IPS-NIHi11 (cell line): Measurements from ENCODE around the gene OPCML.
A peak's percentile ranks its signal among the peaks of the same experiment; 100 is the strongest.

Experiments used
- DNase-seq: peaks from one replicate; pipeline ENCODE4 v3.0.0; 2012; ENCODE audit warnings: mixed read lengths, low spot score

Gene OPCML

DNA sequence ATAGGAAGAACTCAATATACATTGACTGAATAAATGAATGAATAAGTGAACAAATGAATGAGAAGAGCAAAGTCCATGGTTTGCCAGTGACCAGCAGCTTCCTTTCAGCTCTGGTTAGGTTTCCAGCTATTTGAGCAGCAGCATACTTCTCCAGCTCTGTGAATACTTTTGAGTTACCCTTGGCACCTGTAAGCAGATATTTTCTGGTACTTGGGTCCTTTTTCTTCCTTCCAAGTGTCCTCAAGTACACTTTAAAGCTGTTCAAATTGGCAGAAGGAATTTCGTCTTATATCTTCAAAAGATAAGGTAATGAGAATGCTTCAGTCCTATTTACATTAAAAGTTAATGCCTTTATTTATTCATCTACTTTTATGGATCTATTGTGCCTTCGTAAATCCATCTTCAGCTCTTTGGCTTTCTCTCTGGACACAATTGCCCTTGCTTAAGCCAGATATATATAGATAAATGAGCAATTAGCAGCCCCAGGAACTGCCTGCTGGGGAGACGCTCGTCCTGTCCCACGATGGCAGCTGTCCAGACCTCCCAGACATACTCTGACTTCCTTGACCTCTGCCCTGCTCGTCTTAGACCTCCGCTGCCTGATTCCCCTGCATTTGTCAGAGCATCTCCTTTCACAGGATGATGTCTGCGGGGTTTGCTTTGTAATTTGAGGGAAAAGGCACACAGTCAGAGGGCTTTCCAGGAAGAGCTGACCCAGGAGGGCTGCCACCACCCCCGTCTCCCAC is 926.3 kb downstream of the OPCML start:
- no peak for DNase-seq

DNA sequence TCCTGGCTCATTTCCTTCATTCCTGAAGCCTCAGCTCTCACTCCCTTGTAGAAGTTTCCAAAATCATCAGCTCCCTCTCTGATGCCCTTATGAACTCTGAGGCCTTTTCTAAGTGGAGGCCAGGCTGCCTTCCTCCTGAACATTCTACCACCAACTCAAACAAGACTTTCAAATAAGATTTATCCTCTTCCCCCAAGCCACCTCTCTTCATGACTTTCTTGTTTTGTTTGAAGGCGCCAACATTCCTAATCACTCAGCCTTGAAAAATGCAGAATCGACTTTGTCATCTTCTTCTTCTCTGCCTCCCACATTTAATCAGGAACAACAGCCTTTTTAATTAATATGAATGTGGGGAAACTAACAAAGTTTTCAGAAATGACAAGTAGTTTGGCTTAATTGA is 927.9 kb downstream of the OPCML start:
- no peak for DNase-seq

DNA sequence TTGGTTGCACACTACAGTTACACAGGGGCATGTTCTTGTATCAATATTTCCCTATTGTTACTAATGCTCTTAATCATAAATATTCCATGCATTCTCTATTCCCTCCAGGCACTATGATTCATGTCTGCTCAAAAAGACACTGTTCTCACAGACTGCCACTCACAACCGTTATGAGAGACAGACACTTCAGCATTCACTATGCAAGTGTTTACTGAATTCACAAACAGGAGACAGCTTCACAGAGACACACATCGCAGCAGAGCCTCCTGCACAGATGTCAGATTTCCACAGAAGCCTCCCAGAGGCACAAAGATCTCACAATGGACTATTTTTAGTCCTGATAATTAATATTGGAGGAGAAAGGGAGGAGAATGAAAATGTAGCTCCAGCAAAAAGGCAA is 930.4 kb downstream of the OPCML start:
- no peak for DNase-seq

DNA sequence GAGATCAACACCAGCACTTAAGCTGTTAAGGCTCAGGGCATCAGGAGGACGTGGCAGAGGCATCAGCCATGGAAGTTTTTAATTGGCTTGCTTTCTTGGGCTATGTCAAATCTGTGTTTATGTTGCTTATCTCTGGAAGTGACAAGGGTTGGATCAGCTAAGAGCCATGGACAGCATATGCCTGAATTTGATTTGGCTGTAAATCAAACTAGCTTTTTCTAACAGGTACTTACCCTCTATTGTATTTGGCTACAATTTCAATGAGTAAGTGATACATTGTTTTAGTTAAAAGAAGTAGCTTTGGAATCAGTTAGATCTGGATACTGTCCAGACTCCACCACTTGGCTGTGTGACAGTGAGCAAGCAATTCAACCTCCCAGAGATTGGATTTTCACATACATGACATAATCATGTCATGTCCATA is 936.6 kb downstream of the OPCML start:
- no peak for DNase-seq

DNA sequence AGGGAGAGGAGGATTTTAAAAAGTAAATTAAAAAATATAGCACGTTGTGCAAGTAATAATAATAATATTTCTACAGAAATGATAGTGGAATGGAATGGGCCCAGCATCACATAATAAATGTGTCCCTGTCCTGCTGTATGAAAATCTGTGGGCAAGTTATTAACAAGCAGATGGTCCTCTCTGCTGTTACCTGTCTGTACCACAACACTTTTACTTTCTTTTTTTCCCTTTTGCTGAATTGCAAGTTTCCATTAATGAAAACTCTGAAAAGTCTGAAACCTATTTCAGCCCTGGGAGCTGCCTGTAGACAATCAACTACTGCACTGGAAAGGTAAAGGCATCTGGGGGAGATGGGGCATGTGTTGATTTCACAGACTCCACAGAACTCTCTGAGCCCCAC is 937.1 kb downstream of the OPCML start:
- DNase-seq = no peak

DNA sequence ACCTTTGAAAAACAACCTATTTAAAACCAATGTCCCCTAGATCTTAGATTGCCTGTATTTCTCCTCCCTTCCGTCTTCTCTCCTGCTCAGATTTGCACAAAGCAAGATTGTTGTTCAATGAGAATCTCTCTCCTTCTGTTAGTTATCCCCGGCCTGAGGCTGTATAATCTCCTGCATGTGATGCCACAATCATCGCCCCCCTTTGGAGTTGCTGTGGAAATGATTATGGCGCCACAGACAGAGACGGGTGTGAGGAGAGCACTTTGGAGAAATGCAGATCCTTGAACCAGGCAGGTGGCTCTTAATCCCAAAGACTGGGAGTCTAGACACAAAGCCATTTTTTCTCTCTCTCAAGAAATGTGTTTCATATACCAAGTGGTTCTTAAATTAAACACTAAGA is 941.3 kb downstream of the OPCML start:
- DNase-seq = no peak

DNA sequence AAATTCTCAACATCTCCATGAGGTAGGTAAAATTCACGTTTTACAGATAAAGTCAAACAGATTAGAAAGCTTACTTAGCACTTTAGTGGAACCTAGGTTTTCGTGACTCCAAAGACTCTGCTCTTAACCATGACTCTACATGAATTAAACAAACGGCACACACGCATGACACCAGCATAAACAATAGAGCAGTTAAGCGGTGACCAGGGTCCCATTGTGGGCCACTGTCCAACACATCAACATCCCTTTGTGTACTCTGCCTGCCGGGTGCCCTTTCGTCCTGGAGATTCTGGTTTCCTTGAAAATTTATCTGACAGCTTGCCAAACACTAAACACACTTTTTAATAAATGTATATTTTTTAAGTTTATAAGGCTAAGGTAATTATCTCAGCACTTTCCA is 941.7 kb downstream of the OPCML start:
- DNase-seq = no peak

DNA sequence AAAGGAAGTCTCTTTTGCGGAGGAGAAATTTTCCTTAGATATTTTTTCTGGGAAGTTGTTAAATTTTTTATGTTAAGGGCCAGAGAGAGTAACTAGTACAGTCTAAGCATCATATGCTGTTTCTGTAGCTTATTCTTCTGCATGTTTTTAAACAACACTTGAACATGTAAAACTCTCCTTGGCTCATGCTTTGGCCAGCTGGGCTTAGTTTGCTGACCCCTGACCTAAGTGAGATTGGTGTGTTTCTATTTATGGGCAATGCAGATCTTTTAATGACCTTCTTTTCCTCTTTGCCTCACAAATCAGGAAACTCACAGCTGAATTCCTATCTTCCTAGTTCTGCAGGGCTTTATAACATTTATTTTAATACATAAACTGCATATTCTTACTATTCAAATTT is 942.5 kb downstream of the OPCML start:
- no peak for DNase-seq

DNA sequence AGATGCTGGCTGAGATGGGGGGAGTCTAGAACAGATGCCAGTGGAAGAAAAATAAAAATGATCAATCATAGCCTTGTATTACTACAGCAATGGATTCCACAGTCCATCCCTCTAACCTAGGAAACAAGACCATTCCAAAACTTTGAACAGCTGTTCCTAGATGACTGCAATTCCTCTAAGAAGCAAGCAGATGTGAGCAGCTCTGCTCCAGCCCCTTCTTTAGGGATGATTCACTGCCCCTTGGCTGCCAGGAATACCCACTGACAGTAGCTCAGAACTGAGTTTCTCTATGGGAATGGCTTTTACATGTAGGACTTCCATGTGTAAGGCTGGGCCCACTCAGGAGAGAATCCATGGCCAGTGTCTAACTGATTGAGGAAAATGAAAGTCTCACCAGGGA is 943.9 kb downstream of the OPCML start:
- no peak for DNase-seq

DNA sequence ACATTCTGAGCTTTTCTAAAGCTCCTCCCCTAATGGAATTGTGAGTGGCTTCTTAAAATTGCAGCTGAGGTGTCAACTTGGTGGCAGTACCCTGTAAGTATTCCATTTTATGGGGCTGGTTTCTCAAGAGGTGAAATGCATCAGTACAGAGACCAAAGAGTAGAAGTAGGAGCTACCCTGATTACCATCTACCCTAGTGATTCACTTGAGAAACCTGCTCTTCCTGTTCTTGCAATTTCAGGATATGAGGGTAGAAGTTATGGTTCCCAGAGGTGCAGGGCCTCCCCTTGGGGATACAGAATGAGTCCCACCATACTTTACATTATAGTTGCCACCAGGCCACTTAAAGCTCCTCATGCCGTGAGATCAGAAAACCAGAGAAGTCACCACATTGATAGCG is 944.6 kb downstream of the OPCML start:
- no peak for DNase-seq

DNA sequence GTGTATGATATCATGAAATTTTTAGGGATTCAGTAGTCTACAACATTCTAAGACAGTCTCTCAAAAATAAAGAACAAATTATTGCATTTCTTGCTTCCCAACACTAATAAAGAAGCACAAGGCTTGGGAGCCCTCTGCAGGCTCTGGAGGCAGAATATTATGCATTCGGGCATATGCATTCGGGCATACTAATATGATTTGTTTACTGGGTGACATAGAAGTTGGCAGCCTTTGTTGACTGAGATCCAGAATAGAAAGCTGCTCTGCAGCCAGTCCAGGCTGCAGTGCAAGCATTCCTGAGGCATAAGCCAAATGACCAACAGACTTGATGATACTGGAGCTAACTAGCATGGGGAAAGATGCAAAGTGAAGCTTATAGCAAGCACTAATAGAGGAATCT is 945.5 kb downstream of the OPCML start:
- no peak for DNase-seq

DNA sequence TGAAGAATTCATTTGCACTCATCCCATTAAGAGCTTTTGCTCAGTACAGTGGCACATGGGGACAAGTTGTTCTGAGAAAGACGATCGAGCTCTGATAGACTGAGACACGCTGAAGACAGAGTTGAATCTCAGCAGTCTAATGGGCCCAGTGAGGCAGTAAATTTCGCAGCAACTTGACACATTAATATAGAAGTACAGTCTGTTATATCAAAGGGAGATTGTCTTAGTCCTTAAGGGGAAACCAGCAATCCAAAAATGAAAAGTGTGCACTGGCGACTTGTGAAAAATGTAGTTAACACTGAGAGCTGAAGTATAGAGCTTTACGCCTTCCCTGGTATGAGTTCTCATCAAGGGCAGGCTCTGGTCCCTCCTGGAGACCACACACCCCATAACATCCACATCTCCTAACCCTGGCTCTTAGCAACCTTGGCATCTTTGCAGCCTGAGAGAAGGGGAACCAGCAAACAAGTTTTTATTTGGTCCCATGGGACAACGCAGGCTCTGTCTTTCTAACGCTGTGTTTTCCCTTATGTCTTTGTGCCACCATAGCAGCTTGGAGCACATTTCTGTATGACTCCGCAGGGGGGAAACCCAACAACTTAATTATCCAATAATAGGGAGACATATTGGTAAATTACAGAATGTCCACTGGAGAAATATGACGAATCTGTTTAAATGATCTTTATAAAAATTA is 952.5 kb downstream of the OPCML start:
- no peak for DNase-seq

DNA sequence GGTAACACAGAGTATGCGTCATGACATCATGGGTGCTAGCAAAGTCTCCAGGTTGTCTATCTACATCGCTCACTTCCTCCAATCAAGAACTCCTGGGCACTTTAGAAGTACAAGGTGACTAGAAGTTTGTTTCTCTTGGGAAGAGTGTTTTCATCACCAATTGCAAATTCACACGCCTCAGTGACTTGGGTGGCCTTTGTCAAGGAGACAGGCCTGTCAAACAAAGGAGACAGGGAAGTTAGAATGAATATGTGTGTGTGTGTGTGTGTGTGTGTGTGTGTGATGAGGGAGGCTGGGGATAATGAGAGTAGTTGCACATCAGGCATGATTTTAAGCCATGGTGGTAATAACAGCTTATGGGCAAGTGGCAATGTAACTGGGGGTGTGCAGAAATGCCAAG is 953.2 kb downstream of the OPCML start:
- DNase-seq = no peak

DNA sequence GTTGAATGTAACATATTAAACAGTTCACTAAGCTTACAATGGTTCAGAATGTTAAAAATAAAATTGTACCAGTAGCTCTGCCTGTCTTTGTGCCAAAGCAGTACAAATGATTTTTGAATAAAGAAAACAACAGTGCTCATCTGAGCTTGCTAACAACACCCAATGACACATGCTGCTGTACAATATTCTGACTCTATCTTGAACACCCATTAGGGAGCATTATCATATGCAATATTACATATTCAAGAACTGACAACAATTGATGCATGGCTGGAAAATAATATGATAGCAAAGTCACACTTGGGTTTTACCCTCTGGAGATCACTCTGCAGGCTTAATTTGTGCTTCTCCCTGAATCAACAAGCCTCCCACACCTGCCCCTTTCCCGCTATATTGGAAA is 953.7 kb downstream of the OPCML start:
- DNase-seq = no peak

DNA sequence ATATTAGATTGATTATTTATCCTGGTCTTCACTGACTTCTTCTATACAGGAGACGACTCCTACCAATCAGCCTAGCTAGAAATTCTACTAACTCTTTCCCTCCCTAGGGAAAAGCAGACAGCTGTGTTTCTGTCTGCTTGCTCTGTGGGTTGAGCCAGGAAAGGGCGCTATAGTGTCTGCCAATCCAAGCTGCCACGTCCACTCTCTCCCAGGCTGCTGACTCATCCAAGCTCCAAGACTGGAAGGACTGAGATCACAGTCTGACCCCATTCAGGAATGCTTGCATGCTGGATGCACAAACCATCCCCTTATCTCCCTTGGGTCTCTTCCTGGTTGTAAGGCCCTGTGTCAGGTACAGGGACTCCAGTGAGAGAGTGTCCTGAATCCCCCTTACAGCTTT is 955.6 kb downstream of the OPCML start:
- peak; percentile 9 for DNase-seq

DNA sequence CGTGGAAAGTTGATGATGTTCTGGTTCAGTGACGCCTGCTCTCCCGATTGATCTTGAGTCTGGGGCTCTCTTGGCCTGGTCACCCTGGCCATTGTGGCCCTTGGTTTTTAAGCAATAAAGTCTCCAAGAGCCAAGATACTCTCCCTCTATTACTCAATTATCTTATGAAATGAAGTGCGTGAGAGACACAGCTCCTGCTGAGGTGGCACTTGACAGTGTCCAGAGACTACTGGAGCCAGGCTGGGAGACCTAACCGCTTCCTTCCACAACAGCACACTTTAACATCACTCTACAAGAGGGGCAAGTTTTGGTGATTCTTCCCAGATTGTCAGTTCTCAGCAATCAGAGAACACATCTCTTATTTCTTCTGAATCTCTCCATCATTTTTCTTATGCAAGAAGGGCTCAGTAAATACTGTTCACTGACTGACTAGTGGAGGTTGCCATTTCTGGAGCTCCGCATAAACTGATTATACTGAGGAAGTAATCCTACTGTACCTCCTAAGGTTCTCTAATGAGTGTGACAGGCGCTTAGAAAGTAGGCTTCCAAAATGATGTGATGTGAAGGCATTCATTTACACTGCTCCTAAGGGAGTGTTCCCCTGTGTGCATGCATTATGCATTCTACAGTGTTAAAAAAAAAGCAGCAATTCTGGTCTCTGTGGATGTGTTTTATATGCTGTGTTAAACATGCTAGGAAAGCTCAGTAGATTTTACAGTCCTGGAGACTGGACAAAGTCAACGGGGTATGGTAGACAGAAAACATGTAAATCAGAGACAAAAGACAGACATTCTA is 968.0 kb downstream of the OPCML start:
- no peak for DNase-seq

DNA sequence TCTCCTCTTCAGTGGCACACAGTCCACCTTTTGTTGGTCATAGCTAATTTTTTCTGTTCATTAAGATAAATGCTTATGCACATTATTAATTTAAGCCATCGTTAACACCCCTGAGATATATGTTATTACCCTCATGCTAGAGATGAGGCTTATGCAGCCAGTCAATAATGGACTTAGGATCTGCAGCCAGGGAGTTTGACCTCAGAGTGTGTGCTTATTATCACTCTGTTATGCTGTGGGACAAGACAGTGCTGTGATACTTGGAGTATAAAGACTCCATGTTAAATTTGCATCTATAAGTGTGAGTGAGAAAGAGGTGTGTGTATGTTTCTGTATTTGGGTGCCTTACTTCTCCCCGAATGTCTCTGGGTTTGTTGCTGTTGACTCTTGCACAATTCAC is 969.3 kb downstream of the OPCML start:
- no peak for DNase-seq

DNA sequence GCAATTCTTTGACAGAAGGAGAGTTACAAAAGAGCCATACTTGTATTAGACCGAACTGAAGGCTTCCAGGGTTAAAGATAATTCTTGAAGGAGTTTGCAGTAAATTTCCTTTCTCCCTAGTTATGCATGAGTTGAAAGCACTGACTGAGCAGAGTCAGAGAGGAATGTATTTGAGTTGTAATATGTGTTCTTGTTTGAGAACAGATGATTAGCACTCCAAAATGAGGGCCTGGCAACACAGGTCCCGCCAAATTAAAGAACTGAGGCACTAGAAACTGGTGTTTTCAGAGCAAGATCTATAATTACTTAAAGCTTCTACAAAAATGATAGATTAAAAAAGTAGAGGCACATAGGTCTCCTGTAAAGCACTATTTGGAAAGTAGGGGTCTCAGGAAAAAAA is 970.4 kb downstream of the OPCML start:
- DNase-seq = no peak

DNA sequence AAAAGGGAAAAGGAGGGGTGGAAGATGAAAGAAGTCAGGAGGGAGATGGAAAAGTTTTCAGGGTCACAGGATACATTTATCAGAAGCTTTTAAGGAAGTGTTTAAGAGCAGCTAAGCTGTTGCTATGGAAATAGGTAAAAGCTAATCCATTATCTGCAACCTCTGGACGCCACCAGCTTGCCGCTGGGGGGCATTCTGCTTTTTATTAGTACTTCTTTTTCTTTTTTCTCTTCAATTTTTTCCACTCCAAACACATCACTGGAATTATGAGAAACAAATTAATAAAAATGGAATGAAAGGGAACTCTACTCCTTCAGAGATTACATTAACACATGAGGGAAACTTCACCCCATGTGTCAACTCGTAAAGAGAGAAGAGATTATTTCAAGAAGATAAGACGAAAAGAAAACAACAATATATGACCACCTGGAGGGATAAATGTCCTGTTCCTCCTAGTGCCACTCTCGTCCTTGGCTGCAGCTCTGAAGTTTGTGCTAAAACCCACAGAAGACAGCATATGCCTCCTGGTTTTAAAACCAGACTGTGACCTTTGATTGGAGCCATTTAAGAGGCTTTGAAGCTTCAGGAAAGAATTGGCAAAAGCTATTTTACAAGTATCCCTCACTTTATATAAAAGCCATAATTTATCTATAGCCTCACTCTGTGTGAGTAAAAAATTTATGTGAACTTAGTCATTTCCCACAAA is 972.8 kb downstream of the OPCML start:
- no peak for DNase-seq

DNA sequence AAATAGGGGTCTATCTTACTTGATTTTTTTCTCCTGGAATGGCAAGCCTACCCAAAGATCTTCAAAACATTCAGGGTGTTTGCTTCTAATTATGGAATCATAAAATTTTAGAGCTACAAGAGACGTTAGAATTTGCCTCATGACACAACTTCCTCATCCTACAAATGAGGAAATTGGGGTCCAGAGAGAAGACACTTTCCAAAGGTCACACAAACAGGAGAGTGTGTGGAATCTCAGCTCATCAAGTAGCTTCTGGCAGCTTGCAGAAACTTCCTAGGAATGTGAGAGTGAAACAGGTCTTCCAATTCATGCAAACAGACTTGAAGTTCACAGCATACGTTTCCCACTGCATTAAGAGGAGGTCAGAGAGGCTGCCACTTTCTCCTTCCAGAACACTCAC is 976.0 kb downstream of the OPCML start:
- DNase-seq = no peak

DNA sequence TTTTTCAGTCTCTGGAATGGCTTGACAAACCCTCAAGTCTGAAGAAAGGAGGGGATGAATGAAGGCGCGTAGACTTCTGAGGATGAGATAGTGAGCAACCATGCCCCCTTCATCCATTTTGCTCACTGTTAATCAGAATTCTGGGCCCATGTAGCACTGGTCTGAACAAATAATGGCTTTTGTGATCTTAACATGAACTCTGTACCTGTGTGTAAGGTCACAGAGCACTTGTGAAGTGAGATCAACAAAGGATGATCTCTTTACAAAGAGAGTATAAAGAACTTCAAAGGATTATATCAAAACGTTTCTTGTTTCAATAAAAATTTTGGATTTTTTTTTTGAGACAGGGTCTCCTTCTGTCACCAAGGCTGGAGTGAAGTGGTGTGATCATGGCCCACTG is 976.7 kb downstream of the OPCML start:
- no peak for DNase-seq

DNA sequence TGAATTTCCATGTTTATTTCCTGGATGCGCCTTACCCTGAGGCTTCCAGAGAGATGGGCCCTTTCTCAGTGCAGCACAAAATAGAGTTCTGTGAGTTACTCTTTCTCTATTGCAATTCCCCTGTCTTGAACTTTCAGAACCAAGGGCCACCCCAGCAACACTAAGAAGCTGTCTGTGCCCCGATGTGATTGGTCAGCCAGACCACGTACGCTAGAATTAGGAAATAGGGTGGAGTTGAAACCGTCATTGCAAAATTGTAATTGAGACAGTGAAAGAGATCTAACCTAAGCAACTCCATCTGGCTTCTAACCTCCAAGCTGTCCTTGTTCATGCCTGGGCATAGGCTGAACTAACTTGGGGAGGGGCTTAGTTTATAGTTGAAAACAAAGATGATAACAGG is 981.3 kb downstream of the OPCML start:
- no peak for DNase-seq

DNA sequence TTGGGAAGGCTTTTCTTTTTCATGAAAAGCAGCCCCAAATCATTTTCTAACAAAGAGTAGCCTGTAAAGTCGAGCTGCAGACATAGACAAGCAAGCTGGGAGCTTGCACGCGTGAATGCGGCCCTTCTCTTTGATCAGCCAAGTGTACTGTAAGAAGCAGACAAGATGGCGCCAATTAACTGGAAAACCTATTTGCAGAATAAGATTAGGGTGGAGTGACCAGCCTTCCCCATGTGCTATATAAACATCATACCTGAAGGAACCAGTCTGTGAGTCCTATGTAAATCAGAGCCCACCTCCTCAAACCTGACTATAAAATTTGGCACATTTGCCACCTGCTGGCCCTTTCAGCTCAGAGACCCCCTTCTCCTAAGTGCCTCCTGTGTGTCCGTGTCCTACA is 982.7 kb downstream of the OPCML start:
- no peak for DNase-seq
